ENCODE results near the gene MICAL3.
"Not testable (repeated sequence)": the region's sequence is repeated elsewhere in the genome, so short reads cannot be mapped to it uniquely, and the experiment has no call there.

MICAL3 gene

GRCh38 chr22:17939579-17939978 lies 84.8 kb downstream of the MICAL3 start:
- no peak overlapping the region for H3K4me3 ChIP-seq (ENCODE audit: severe bottlenecking)
- no peaks in the 10 kb centered on the region for H3K36me3 ChIP-seq (ENCODE audit: low read depth)
- H3K27ac ChIP-seq (ENCODE audit: poor library complexity, severe bottlenecking): no peak overlapping the region
- ATAC-seq (ENCODE audit: low read depth) (no peak), DNase-seq (ENCODE audit: low spot score) (no peak)
- H3K9me3 ChIP-seq (ENCODE audit: severe bottlenecking): no peaks in the 10 kb centered on the region
- peaks cover 4% of the 10 kb centered on the region for H3K4me1 ChIP-seq (ENCODE audit: insufficient read depth, poor library complexity, severe bottlenecking)
- TF ChIP-seq, protein P1, sequence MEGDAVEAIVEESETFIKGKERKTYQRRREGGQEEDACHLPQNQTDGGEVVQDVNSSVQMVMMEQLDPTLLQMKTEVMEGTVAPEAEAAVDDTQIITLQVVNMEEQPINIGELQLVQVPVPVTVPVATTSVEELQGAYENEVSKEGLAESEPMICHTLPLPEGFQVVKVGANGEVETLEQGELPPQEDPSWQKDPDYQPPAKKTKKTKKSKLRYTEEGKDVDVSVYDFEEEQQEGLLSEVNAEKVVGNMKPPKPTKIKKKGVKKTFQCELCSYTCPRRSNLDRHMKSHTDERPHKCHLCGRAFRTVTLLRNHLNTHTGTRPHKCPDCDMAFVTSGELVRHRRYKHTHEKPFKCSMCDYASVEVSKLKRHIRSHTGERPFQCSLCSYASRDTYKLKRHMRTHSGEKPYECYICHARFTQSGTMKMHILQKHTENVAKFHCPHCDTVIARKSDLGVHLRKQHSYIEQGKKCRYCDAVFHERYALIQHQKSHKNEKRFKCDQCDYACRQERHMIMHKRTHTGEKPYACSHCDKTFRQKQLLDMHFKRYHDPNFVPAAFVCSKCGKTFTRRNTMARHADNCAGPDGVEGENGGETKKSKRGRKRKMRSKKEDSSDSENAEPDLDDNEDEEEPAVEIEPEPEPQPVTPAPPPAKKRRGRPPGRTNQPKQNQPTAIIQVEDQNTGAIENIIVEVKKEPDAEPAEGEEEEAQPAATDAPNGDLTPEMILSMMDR (IDR thresholded peaks at IDR 0.05; ENCODE audit: poor library complexity, severe bottlenecking): no peak
- no peaks in the 10 kb centered on the region for H3K27me3 ChIP-seq (ENCODE audit: insufficient read depth, poor library complexity, severe bottlenecking)

- Histone ChIP-seq H3K9me3 (ENCODE audit: severe bottlenecking) (no peaks in the 10 kb centered on the region), H3K4me1 (ENCODE audit: insufficient read depth, poor library complexity, severe bottlenecking) (peaks cover 4% of the 10 kb centered on the region), H3K36me3 (ENCODE audit: low read depth) (no peaks in the 10 kb centered on the region), H3K27me3 (ENCODE audit: insufficient read depth, poor library complexity, severe bottlenecking) (no peaks in the 10 kb centered on the region), H3K4me3 (ENCODE audit: severe bottlenecking) (no peak overlapping the region), H3K27ac (ENCODE audit: poor library complexity, severe bottlenecking) (no peak overlapping the region)
- DNase-seq (ENCODE audit: low spot score) (no peak), ATAC-seq (ENCODE audit: low read depth) (no peak)
- TF ChIP-seq, protein P1 (IDR thresholded peaks at IDR 0.05; ENCODE audit: poor library complexity, severe bottlenecking): no peak
Observed at GRCh38 chr22:17939011-17939410, 85.3 kb downstream of the MICAL3 start.

- no peaks in the 10 kb centered on the region for H3K27me3 ChIP-seq (ENCODE audit: insufficient read depth, poor library complexity, severe bottlenecking)
- ATAC-seq (ENCODE audit: low read depth): no peak
- H3K4me3 ChIP-seq (ENCODE audit: severe bottlenecking): no peak overlapping the region
- no peak overlapping the region for H3K27ac ChIP-seq (ENCODE audit: poor library complexity, severe bottlenecking)
- peaks cover 4% of the 10 kb centered on the region for H3K4me1 ChIP-seq (ENCODE audit: insufficient read depth, poor library complexity, severe bottlenecking)
- DNase-seq (ENCODE audit: low spot score): no peak
- no peaks in the 10 kb centered on the region for H3K36me3 ChIP-seq (ENCODE audit: low read depth)
- TF ChIP-seq, protein P1 (IDR thresholded peaks at IDR 0.05; ENCODE audit: poor library complexity, severe bottlenecking): no peak
- no peaks in the 10 kb centered on the region for H3K9me3 ChIP-seq (ENCODE audit: severe bottlenecking)
Observed at GRCh38 chr22:17938484-17938924, 85.9 kb downstream of the MICAL3 start.

- H3K27ac ChIP-seq (ENCODE audit: poor library complexity, severe bottlenecking); H3K27me3 ChIP-seq (ENCODE audit: insufficient read depth, poor library complexity, severe bottlenecking); H3K36me3 ChIP-seq (ENCODE audit: low read depth); H3K4me3 ChIP-seq (ENCODE audit: severe bottlenecking); DNase-seq (ENCODE audit: low spot score); H3K9me3 ChIP-seq (ENCODE audit: severe bottlenecking); ATAC-seq (ENCODE audit: low read depth); H3K4me1 ChIP-seq (ENCODE audit: insufficient read depth, poor library complexity, severe bottlenecking): not testable (repeated sequence)
Observed at GRCh38 chr22:17932457-17932856, 91.9 kb downstream of the MICAL3 start.

DNA sequence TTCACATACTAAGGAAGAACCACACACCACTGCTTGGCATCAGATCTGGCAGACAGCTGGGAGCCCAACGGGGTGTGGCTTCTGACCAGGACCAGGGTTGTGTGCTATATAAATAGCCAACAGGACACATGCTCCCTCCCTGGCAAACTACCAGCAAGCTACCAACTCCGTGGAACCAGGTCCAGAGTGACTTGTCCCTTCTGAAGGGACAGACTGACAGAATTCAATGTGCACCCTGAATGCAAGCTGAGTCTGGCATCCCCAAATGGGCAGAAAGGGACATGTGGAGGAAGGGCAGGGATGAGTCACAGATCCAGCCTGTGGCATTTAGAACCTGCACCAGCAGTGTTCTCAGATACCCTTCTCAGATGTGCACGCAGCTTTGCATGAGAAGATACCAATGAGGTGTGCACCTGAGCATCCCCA lies 92.9 kb downstream of the MICAL3 start:
- no peak for DNase-seq (ENCODE audit: low spot score)
- peaks cover 7% of the 10 kb centered on the region for H3K4me1 ChIP-seq (ENCODE audit: insufficient read depth, poor library complexity, severe bottlenecking)
- H3K27me3 ChIP-seq (ENCODE audit: insufficient read depth, poor library complexity, severe bottlenecking): no peaks in the 10 kb centered on the region
- H3K36me3 ChIP-seq (ENCODE audit: low read depth): no peaks in the 10 kb centered on the region
- H3K4me3 ChIP-seq (ENCODE audit: severe bottlenecking): no peak overlapping the region
- TF ChIP-seq, protein P1 (IDR thresholded peaks at IDR 0.05; ENCODE audit: poor library complexity, severe bottlenecking): no peak
- no peaks in the 10 kb centered on the region for H3K9me3 ChIP-seq (ENCODE audit: severe bottlenecking)
- H3K27ac ChIP-seq (ENCODE audit: poor library complexity, severe bottlenecking): no peak overlapping the region
- peak; percentile 60 for ATAC-seq (ENCODE audit: low read depth)
